Esophagus squamous epithelium (tissue), 4 donors: ENCODE results near the gene SH3RF1.

ENCODE experiments used
- POLR2A ChIP-seq, 4 donors: fragments of 450-650 bp; IDR thresholded peaks; one replicate each; pipeline ENCODE4 v1.6.1; 2017; ENCODE audit warnings: antibody characterized with exemption in 4 of 4, mild to moderate bottlenecking in 4 of 4, moderate library complexity in 3 of 4
- TF ChIP-seq, protein P1 (sequence below), 6 experiments: fragments of 450-650 bp in 4 of 6; fragments of 200-600 bp in 2 of 6; sonication (generic) in 2 of 6; IDR thresholded peaks; one replicate each; pipeline ENCODE4 v1.5.1; 2016 to 2019; ENCODE audit warnings: antibody characterized with exemption in 6 of 6, mild to moderate bottlenecking in 4 of 6, moderate library complexity in 4 of 6

DNA sequence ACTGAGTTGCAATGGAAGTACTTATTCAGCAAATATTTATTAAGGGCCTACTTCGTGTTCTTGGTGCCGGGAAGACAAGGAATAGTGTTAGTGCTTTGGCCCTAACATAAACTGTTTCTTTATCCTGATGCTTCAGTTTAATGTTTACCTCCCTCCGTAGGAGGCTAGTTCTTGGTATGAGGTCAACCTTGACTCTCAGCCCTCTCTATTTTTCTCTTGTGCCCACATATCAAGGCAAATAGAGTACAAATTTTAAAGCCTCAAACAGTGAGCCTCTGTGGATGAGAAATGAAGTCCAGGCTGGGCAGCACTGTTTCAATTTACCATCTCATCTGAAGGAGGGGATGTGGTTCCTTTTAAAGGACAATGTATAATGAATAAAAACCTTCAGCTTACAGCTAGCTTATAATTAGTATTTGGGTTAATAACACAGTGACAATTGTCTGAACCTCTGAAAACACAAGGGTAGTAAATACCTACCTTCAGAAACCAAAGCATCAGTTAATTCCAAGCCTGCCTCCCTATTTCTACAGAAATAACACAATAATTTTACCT, 68.5 kb downstream of the SH3RF1 start:
- TF ChIP-seq, protein P1, sequence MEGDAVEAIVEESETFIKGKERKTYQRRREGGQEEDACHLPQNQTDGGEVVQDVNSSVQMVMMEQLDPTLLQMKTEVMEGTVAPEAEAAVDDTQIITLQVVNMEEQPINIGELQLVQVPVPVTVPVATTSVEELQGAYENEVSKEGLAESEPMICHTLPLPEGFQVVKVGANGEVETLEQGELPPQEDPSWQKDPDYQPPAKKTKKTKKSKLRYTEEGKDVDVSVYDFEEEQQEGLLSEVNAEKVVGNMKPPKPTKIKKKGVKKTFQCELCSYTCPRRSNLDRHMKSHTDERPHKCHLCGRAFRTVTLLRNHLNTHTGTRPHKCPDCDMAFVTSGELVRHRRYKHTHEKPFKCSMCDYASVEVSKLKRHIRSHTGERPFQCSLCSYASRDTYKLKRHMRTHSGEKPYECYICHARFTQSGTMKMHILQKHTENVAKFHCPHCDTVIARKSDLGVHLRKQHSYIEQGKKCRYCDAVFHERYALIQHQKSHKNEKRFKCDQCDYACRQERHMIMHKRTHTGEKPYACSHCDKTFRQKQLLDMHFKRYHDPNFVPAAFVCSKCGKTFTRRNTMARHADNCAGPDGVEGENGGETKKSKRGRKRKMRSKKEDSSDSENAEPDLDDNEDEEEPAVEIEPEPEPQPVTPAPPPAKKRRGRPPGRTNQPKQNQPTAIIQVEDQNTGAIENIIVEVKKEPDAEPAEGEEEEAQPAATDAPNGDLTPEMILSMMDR (IDR thresholded peaks at IDR 0.05) = no peak
- no peak for TF ChIP-seq POLR2A (IDR thresholded peaks at IDR 0.05)
